Suprapubic skin (tissue), 4 donors: ENCODE data around the gene CLTC. TPM values are rescaled to one million over a fixed set of nuclear protein-coding genes. Genes with fewer than 3 reads are reported as not detected.

Experiments used
- DNase-seq, 2 donors: peaks; one replicate each; pipeline ENCODE4 v3.0.0-alpha.2; 2019; ENCODE audit warnings: low spot score in 2 of 2
- H3K27ac ChIP-seq: fragments of 200-600 bp; sonication (generic); one replicate; pipeline ENCODE4 v1.5.1; 2019
- H3K27me3 ChIP-seq: fragments of 200-600 bp; sonication (generic); one replicate; pipeline ENCODE4 v1.5.1; 2019
- H3K36me3 ChIP-seq: fragments of 200-600 bp; sonication (generic); one replicate; pipeline ENCODE4 v1.5.1; 2019
- H3K4me1 ChIP-seq: fragments of 200-600 bp; sonication (generic); one replicate; pipeline ENCODE4 v1.5.1; 2019
- H3K4me3 ChIP-seq: fragments of 200-600 bp; sonication (generic); one replicate; pipeline ENCODE4 v1.5.1; 2019; ENCODE audit warnings: mild to moderate bottlenecking
- H3K9me3 ChIP-seq: fragments of 200-600 bp; sonication (generic); one replicate; pipeline ENCODE4 v1.5.1; 2019
- CTCF ChIP-seq, 2 donors: fragments of 200-600 bp in 1 of 2; fragments of 450-650 bp in 1 of 2; sonication (generic) in 1 of 2; IDR thresholded peaks; one replicate each; pipeline ENCODE4 v1.5.1; 2016 to 2019; ENCODE audit warnings: antibody characterized with exemption in 2 of 2, mild to moderate bottlenecking in 1 of 2, moderate library complexity in 1 of 2
- EP300 ChIP-seq: sonication (generic); formaldehyde crosslinking; IDR thresholded peaks from one replicate; pipeline ENCODE4 v1.6.1; 2017; ENCODE audit warnings: antibody characterized with exemption
- POLR2A ChIP-seq, 2 donors: fragments of 450-650 bp; IDR thresholded peaks; one replicate each; pipeline ENCODE4 v1.6.1; 2017; ENCODE audit warnings: antibody characterized with exemption in 2 of 2, mild to moderate bottlenecking in 2 of 2, moderate library complexity in 2 of 2
- POLR2AphosphoS5 ChIP-seq, 3 donors: sonication (generic); formaldehyde crosslinking; IDR thresholded peaks; one replicate each; pipeline ENCODE4 v1.6.1; 2017; ENCODE audit warnings: antibody characterized with exemption in 3 of 3
- WGBS: methylation state at CpG from one replicate; pipeline ENCODE4 v1.1.5; 2018; 5-methylcytosine and 5-hydroxymethylcytosine counted together
- total RNA-seq, 4 donors: library from RNA; depleted of rRNA; stranded (reverse); fragments of >200 nt; gene quantifications; one replicate each; pipeline ENCODE4 v1.1.0, GENCODE V29; 2016

CLTC gene
- total RNA-seq, 4 donors from 2014 or later = 99.2 to 178 (median 152) TPM

DNA sequence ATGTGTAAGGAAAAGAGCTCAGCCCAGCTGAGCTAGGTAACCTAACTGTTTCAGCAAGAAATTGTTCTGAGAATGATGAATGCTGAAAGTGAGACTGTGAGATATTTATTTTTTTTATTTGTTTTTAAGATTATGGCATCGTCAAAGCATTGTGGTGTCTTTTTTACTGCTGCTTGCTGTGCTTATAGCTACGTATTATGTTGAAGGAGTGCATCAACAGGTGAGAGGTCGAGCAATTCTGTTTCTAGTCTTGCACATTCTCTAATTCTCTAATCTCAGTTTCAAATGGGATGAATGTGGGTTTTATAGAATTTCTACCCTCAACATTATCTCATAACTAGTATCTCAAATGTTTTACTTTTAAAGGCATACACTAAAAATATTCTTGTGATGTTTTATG, 117.6 kb downstream of the CLTC start:
- Histone ChIP-seq H3K9me3 (no peaks in the 10 kb centered on the region), H3K36me3 (peaks cover 53% of the 10 kb centered on the region), H3K4me1 (no peaks in the 10 kb centered on the region), H3K27ac (no peak overlapping the region), H3K4me3 (no peak overlapping the region), H3K27me3 (no peaks in the 10 kb centered on the region)
- WGBS = 90% methylated on average over 3 of the region's 3 CpGs
- TF ChIP-seq EP300 = no peak
- TF ChIP-seq CTCF (IDR thresholded peaks at IDR 0.05) = no peak
- TF ChIP-seq POLR2AphosphoS5 (IDR thresholded peaks at IDR 0.05) = no peak
- TF ChIP-seq POLR2A (IDR thresholded peaks at IDR 0.05) = no peak
- no peak for DNase-seq

DNA sequence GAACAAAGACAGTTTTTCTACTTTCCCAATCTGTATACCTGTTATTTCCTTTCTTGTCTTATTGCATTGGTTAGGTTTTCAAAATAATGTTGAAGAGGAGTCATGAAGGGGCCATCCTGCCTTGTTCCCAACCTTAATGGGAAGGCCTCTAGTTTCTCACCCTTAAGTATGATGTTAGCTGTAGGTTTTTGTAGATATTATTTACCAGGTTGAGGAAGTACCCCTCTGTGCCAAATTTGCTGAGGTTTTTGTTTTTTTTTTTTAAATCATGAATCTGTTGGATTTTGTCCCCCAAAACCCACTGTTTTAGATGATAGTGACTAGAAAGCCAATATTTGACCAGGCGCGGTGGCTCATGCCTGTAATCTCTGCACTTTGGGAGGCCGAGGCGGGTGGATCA, 124.1 kb downstream of the CLTC start:
- Histone ChIP-seq H3K27me3 (no peaks in the 10 kb centered on the region), H3K4me1 (no peaks in the 10 kb centered on the region), H3K9me3 (no peaks in the 10 kb centered on the region), H3K4me3 (no peak overlapping the region), H3K27ac (no peak overlapping the region), H3K36me3 (peaks cover 27% of the 10 kb centered on the region)
- 96% methylated on average over 4 of the region's 4 CpGs for WGBS
- DNase-seq = no peak
- TF ChIP-seq POLR2A (IDR thresholded peaks at IDR 0.05) (no peak), CTCF (IDR thresholded peaks at IDR 0.05) (no peak), EP300 (no peak), POLR2AphosphoS5 (IDR thresholded peaks at IDR 0.05) (no peak)

DNA sequence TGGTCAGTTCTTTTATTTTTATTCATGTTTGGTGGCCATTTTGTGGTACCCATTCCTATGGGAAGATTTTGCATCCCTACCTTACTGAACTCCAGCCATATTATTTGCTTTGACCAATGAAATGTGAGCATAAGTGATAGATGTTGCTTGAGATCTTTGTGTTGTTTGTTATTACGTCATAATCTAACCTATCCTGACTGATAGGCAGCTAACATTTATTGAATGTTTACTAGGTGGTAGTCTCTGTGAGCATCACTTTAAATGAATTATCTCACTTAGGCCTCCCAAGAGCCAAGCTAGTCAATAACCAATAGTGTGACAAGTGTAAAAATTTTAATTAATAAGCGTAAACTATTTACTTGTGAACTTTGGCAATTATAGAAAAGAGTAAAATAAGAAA, 125.3 kb downstream of the CLTC start:
- no peaks in the 10 kb centered on the region for H3K4me1 ChIP-seq
- WGBS = 98% methylated on average over 2 of the region's 2 CpGs

More for the DNA sequence above, 125.3 kb downstream of the CLTC start:
- no peak for DNase-seq
- Histone ChIP-seq H3K9me3 (no peaks in the 10 kb centered on the region), H3K36me3 (peaks cover 21% of the 10 kb centered on the region), H3K4me3 (no peak overlapping the region), H3K27me3 (no peaks in the 10 kb centered on the region), H3K27ac (no peak overlapping the region)
- TF ChIP-seq POLR2AphosphoS5 (IDR thresholded peaks at IDR 0.05) = no peak
- TF ChIP-seq CTCF (IDR thresholded peaks at IDR 0.05) = no peak
- no peak for TF ChIP-seq POLR2A (IDR thresholded peaks at IDR 0.05)
- TF ChIP-seq EP300 = no peak

Other genes with a start within 250 kb of the CLTC start
- gene DHX40, start 54.3 kb upstream of the CLTC start, total RNA-seq = 10 to 100 TPM; 30.6 to 42.9 (median 37.4) TPM
- gene PTRH2, start 87.5 kb downstream of the CLTC start, total RNA-seq = 10 to 100 TPM; 21.9 to 29.0 (median 22.0) TPM
- 100 to 1,000 TPM in 1 of 4 donors, 10 to 100 TPM in 3; 48.3 to 108 (median 72.4) TPM for gene VMP1, start 87.8 kb downstream of the CLTC start, total RNA-seq